HG03558 (cell line): Measurements from ENCODE around the gene HGD.
A peak's percentile ranks its signal among the peaks of the same experiment; 100 is the strongest.

Experiments used
- ATAC-seq: cut with Tn5 transposase; IDR thresholded peaks from one replicate; pipeline ENCODE4 v1.9.1; 2021; ENCODE audit warnings: moderate number of reproducible peaks; ENCODE audit not compliant: unreplicated experiment; ENCODE audit errors: extremely low read depth

The HGD gene

DNA sequence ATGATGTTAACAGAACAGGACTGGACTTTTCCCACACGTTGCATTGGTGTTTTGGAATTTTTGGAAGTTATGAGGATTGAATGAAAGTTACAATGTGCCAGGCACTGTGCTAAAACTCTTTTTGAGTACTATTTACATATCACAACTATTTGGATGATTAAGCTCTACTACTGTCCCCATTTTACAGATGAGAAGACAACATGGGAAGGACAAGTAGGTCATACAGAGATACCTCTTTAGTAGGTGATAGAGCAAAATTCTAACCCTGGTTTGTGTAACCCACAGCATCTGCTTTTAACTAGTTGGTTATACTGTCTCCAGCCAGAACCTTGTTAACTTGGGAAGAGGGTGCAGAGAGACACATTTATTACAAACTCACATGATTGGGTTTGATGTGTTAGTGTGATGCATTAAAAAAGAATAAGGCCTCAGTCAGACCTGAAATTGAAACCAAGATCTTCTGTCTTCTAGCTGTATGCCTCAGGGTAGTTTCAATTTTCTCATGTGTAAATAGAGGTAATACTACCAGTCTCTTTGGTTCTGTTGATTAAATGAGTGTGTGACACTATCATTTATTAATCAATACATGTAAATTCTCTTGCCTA is 84.5 kb downstream of the HGD start:
- ATAC-seq = peak; percentile 29

DNA sequence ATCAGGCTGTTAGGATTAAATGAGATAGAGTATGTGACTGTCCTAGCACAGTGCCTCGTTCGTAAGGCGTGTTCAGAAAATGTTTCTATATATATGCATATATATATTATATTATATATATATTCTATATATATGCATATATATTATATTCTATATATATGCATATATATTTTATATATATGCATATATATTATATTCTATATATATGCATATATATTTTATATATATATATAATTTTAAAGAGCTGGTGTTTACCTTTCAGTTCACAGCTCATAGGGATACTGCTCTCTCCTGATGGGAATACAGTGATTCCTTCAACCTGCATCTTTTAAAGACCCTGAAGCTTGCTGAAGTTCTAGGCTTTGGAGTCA is 85.2 kb downstream of the HGD start:
- ATAC-seq = no peak

DNA sequence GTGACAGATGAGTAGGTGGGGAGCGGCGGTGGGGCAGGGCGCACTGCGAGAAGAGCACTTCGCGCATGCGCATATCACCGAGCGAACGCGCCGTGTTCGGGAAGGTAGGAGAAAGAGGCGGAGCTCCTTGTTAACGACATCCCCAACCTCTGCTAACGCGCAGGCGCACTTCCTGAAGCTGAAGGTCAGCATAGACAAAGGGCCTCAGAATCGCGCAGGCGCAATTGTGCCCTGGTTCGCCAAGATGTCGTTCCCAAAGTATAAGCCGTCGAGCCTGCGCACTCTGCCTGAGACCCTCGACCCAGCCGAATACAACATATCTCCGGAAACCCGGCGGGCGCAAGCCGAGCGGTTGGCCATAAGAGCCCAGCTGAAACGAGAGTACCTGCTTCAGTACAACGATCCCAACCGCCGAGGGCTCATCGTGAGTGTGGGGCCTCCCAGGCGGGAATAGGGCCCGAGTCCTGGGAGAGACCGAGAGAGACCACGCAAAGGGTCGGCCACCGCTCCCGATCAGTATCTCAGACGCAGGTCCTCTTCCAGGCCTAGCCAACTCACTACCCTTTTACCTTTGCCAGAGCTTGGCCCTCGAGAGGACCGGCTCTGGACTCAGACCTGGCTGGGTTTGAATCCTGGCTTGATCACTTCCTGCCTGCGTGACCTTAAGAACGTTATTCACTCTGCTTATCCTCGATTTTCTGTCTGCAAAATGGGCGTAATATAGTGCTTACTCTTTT is 85.8 kb downstream of the HGD start, which contains the start of gene NDUFB4:
NDUFB4 (plus strand) TSS at position 221 of the 737 bp plus-strand sequence; CDS start at position 245, 24 bp downstream.
- ATAC-seq = peak; percentile 93

DNA sequence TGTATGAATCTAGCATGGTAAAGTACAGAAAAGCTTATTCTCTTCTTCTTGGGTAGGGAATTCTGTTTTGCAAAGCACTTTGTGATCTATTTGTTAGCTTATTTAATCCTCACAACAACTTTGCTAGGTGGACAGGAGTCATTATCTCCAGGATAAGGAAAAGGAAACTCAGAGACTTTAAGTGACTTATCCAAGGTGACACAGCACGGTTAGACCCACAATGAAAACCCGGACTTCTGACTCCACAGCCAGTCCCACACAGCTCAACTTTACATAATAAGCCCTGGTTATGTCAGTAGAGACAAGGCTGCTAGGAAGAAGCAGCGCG is 86.3 kb downstream of the HGD start:
- no peak for ATAC-seq

DNA sequence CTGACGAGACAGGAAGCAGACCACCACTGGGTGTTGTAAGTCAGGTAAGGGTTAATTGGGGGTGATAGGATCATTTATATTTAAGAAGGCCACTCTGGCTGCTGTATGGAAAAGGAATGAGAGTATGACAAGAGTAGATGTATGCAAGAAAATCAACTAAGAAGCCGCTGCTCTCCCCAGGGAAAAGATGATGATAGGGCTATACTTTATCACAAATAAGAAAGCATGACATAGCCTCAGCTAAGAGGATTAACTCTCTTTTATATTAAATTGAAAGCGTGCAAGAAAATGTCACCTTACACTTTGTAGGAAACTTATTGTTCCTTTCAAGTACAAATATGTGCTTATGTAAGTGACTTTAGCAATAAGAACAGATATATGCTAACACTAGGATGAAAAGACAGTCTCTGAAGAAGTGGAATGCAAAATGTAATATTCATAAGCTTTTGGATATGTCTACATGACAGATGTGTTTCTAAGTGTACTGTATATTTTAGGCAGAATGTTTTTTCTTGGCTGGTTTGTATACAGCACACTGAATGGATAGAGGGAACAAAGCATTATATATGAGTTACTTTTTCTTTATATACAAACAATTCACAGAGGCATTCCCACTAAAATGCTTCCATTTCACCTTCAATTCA is 94.6 kb downstream of the HGD start:
- ATAC-seq = no peak
